HG02885 (cell line): ENCODE results near the gene SELENOP.
A peak's percentile ranks its signal among the peaks of the same experiment; 100 is the strongest.

Experiments used
- ATAC-seq: cut with Tn5 transposase; IDR thresholded peaks from one replicate; pipeline ENCODE4 v1.9.1; 2021; ENCODE audit warnings: mild to moderate bottlenecking; ENCODE audit not compliant: unreplicated experiment, poor library complexity

The SELENOP gene

DNA sequence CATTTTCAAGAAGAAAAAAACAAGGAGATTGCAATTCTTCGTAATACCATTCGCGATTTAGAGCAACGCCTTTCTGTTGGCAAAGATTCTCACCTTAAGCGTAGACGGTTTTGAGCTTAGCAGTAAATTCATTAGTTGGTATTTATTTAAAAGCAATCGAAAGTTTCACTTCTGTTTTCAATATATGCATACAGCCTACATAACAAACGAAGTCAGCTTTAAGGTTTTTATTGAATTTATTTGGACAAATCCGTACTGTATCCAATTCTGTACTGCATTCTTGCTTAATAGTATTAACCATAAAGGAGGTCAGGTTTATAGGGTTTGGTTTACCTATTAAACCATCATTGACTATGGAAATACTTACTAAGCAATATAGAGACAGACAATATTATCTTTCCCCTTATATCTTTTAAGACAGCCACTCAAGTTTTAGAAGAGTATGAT is 12.0 kb downstream of the SELENOP start:
- ATAC-seq, result no peak

DNA sequence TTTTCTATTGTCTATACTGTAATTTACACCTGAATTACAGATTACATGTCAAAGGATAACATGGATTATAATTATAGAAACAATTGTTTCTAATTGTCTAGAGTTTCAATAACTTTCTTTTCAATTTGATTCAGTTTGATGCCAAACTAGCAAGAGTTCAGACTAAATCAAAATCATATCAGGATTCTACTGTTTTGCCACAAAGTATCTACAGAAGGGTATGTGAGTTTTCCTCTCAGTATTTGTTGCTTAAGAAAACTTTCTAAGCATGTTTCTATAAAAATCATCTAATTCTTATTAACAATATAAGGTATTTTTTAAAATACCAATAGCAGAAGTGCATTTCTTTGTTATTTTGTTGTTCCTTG is 12.5 kb downstream of the SELENOP start:
- no peak for ATAC-seq

DNA sequence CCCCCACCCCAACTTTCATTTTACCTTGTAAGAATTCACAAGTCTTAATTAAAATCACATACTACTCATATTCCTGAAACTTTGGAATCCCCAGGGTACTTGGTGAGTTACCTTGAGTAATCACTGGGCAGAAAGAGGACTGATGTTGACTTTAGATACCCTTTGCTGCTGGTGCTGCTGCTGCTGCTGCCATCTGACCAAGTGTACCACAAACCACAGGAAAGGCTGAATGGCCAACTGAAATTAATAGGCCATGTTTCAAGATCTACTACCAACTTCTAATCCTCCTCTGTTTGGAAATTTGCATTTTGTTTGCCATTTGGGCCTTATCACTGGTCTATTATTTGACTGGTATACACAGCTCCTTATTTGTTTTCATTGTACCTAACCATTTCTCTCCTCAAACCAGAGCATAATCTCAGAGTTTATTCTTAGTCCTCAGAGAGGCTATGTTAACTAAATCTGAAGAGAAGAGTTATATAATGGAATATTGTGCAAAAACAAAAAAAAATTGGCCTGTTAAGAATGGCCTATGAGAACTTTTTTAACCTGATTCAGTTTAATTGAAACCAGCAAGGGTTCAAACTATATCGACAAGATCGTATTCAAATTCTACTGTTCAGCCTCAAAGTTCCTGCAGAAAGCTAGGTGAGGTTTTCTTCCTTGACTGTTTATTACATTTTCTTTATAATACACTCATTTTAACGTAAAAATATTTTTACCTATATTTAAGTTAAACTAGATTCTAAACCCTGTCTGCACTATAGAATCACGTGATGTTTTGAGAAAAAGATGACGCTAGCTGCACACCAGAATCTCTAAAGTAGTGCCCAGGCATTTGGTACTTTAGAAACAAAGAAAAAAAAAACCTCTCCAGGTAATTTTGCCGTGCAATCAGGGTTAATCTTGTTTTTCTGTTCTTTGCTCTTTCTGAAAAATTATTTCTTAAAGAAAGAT is 13.1 kb downstream of the SELENOP start:
- no peak for ATAC-seq

DNA sequence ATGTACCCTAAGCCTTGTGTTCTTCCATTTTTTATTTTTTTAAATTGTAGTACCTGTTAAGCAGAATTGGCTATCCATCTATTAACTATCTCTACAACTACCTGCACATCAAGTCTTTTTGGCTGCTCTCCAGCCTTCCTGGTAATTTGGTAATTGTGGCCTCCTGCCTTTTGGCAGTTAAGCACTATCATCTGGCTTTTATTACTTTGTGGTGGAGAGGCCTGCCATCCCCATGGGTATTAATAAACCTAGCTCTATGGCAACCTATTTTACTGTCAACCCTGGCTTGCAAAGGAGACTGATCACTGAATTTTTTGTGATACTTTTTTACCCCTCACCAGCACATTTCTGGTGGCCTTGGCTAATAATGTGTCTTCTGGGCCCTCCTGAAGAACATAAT is 20.5 kb downstream of the SELENOP start:
- ATAC-seq, result no peak

DNA sequence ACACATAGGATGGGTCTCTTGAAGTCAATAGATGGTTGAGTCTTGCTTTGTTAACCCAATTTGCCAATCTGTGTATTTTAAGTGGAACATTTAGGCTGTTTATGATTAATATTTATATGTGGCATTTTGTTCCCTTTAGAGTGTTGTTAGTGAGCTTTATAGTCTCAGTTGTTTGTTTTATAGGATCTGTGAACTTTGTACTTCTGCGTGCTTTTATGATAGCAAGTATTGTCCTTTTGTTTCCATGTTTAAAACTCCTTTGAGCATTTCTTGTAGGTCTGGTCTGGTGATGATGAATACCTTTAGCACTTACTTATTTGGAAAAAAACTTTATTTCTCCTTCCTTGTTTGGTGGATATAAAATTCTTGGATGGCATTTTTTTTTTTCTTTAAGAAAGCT is 23.8 kb downstream of the SELENOP start:
- ATAC-seq, result no peak

DNA sequence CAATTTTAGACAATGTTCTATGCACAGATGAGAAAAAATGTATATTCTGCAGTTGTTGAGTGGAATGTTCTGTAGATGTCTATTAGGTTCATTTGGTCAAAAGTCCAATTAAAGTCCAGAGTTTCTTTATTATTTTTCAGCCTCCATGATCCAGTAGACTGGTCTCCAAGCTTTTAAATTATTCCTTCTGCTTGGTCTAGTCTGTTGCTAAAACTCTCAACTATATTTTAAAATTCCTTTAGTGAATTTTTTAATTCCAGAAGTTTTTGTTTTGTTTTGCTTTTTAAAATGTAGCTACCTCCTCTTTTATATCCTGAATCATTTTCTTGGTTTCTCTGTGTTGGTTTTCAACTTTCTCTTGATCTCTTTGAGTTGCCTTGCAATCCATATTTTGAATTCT is 24.6 kb downstream of the SELENOP start:
- ATAC-seq, result no peak

DNA sequence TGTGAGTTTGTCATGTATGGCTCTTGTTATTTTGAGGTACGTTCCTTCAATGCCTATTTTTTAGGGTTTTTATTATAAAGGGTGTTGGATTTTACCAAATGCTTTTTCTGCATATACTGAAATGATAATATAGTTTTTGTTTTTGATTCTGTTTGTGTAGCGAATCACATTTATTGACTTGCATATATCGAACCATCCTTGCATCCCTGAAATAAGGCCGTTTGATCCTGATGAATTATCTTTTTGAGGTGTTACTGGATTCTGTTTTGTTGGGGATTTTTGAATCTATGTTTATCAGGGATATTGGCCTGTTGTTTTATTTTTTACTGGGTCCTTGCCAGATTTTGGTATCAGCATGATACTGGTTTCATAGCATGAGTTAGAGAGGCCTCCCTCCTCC is 25.9 kb downstream of the SELENOP start:
- no peak for ATAC-seq

DNA sequence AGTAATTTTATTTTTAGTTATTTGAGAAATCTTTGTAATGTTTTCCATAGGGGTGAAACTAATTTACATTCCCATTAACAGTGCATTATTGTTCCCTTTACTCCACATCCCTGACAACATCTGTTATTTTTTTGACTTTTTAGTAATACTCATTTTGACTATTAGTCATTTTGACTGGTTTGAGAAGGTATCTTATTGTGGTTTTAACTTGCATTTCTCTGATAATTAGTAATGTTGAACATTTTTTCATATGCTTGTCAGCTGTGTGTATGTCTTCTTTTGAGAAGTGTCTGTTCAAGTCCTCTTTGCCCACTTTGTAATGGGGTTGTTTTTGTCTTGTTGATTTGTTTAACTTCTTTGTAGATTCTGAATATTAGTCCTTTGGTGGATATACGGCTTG is 27.6 kb downstream of the SELENOP start:
- ATAC-seq, result no peak

DNA sequence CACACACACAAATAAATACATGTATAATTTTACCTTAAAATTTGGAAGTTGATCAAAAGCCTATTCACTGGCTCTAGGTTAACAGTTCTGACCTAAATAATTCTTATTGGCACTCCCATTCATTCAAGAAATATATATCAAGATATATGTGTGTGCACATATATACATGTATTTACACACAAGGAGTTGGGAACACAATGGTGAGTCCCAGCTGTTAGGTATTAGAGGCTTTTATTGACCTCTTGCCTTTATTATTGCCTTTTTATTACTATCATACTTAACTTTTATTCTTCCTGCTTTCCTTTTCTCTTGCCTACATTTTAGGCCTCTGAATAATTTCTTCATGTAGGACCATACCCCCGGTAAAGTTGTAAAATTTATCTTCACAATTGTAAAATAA is 30.1 kb downstream of the SELENOP start:
- ATAC-seq, result no peak

DNA sequence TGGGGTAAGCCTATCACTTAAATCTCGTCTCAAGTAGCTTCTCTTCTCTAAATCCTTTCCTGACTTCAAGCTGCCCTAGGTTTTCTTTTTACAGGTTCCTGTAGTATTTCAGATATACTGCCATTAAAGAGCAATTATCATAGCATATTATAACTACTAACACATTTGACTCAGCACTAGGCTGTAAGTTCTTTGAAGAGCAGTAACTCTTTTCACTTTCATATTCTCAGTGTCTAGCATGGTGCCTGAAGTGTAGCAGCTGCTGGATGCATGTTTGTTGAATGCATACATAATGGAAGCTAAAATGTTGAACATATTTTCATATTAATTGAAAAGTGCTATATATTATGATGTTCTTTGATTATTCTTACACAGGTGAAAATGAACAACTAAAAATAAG is 32.6 kb downstream of the SELENOP start:
- peak; percentile 45 for ATAC-seq

DNA sequence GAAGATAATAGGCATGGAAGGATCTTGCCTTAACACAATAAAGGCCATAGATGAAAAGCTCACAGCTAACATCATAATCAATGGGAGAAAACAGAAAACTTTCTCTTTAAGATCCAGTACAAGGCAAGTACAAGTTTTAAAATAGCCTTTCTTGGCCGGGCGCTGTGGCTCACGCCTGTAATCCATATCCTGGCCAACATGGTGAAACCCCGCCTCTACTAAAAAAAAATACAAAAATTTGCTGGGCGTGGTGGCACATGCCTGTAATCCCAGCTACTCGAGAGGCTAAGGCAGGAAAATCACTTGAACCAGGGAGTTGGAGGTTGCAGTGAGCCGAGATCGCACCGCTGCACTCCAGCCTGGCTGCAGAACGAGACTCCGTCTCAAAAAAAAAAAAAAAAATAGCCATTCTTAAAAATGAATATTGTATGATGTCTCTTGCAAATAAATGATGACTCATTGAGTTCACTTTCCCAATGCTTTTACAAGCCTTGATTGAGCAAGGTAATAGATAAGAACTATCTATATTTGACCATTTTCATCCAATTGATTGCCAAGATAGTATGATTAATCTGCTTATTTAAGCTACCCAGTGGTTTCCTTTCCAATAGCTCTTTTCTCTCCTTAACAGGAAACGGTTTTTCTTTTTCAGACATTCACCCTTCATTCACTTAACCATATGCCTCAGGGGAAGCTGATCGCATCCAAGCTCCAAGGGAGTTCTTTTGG is 39.3 kb downstream of the SELENOP start:
- no peak for ATAC-seq

DNA sequence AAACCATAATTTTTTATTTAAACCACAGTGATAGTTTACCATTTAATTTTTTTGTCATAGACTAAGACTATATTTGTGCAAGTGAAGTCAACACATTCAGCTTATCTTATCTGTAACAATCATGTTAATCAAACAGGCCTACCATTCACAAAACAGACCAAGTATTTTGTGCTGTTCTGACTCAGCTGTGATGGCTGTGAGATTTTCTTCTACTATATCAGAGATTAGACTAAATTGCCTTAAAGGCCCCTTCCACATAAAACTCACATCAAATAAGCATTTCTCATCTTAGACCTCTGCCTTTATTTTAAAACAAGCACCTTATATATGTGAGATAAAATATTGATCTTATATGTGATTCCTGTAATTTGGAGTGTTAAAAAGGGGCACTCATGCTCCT is 41.7 kb downstream of the SELENOP start:
- no peak for ATAC-seq

DNA sequence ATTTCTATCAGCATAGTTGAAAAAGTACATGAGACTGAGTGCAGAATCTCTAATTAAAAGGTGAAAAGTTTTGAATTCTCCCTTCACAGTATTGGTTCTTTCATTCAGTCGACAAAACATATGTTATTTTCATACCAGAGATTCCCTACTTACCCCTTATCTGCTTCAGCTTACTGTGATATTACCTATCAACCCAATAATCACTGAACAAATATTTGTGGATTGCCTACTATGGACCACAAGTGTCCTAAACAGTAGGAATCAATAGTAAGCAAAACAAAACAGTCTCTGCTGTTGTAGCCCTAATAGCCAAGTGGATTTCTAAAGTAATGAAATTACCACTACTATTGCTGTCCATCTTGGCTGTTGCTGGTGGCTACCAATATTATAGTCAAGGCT is 43.6 kb downstream of the SELENOP start:
- no peak for ATAC-seq

DNA sequence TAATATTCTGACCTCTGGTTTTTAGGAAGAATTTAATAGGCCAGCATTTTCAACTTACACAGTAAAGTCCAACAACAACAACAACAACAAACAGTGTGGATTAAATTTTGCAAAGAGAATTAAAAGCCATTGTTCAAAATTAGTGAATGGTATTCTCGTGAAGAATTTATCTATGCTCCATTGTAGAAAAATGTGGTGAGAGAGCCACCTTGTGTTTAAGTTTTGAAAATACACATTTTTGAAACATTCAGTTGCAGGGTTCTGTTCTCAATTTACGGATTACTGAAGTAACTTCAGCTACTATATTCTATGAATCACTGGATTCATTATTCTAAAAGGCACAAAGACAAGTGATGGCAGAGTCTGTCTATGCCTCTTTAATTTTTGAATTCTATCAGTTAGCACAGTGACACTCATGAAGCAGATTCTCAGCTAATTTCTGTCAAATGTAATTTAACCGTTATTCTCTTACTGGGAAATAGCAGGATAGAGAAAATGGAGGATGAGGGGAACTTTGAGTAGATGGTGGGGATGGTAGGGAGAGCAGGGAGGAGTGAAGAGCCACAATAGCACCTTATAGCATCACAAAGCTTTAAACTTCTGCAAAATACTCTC is 44.1 kb downstream of the SELENOP start:
- peak; percentile 76 for ATAC-seq

DNA sequence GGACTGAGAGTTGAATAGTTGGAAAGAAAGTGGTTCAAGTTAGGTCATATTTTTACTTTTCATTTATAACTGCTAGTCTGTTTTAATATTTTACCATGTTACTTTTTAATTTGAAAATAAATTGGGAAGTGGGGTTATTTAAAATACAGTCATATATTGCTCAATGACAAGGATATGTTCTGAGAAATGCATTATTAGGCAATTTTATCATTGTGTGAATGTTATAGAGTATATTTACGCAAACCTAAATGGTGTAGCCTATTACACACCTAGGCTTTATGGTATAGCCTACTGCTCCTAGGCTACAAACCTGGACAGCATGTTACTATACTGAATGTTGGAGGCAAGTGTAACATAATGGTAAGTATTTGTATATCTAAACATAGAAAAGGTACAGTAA is 49.9 kb downstream of the SELENOP start:
- no peak for ATAC-seq

DNA sequence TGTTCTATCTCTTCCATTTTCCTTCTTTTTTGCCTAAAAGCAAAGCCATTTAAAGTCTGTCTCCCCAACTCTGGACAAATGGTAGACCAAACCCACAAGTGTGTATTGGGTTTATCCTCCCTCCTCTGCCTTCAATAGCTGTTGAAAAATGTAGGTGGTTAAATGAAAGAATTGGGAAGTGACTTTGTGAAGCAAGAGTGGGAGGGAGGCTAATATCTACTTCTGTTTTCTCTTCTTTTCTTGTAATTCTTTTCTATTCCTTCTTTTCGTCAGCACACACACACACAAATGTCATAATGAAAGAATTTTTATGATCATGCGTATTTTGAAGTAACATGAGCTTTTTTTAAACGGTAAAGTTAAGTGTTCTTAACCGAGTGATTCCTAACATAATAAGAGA is 51.3 kb downstream of the SELENOP start:
- ATAC-seq, result no peak

DNA sequence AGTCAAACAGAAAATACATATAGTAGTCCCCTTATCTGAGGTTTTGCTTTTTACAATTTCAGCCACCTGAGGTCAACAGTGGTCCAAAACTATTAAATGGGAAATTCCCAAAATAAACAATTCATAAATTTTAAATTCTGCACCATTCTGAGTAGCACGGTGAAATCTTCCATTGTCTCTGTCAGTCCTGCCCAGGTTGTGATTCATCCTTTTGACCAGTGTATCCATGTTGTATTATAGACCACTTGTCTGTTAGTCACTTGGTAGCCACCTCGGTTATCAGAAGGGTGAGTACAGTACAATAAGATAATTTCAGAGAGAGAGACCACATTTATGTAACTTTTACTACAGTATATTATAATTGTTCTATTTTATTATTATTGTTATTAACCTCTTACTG is 52.2 kb downstream of the SELENOP start:
- no peak for ATAC-seq

DNA sequence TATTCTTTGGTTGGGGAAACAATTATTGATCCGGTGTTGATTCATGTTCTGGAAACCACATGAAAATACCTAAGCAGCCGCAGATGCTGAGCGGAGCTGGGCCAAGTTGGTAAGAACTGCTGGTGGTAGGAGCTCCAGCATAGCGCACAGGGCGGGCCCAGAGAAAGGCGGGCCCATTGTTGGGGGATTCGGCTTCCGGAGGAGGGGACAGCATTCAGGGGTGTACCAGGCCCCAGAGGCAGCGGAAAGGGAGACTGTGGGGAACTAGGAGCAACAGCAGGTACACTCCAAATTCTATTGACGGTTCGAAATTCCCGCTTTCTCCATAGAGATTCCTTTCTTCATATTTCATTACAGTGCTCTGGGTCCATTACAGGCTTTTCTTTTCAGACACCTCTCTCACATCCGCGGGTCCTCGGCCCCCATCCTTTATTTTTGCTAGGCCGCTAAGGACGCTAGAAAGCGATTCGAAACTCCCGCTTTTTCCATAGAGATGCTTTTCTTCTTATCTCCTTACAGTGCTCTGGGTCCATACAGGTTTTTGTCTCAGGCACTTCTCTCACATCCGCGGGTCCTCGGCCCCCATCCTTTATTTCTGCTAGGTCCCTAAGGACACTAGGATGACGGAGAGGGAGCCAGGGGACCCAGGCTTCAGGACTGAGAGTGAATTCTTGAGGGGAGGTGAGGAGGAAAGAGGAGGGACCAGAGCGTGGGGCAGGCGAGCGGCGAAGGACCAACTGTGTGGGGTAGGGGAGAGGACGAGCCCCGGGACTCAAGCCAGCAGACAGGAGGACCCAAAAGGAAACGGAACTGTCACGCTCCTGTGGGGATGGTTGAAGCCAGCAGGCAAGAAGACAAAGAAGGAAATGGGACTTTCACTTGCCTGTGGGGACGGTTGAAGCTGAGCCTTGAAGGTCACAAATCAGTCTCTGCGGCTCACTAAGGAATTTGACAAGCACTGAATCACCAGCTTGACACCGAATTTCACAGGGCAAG is 54.8 kb downstream of the SELENOP start, which contains the start of gene CCDC152:
Gene CCDC152 (plus strand): TSS at position 213 of the 996 bp plus-strand sequence. CDS start 2,304 bp downstream, outside the sequence.
- ATAC-seq, result peak; percentile 82

DNA sequence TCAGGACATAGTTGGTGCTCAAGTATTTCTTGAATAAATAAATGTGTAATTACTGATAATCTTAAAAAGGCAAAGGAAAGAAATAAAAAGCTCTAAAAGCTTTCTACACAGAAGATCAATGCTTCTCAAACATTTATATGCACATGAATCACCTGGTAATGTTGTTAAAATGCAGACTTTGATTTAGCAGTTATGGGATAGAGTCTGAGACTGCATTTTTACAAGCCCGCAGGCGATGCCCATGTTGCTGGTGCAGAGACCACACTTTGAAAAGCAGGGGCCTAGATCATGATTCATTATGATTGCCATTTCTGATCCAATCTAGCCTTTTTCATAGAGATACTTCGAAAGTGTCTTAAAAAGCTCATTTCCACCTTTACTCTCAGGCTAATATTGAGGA is 58.6 kb downstream of the SELENOP start:
- ATAC-seq, result no peak

DNA sequence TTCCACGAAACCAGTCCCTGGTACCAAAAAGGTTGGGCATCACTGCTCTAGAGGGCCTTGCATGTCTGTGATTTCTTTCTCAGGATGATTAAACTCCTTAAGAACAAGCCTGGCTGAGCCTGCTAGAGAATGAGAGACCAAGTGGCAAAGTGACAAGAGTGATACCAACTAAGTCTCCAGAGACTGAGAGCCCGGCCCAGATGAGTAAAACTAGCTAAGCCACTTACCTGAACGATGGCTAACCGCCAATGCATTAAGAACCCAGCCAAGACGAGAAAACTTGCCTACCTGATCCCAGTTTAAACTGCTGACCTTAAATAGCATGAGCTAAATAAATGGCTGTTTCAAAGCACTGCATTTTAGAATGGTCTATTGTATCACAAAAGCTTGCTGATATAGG is 60.6 kb downstream of the SELENOP start:
- ATAC-seq, result no peak
